NCI-H69 (cell line): ENCODE measurements around the gene OR9A4.
"Not testable (repeated sequence)": the region's sequence is repeated elsewhere in the genome, so short reads cannot be mapped to it uniquely, and the experiment has no call there.

Experiments
- DNase-seq: peaks from one replicate; lab custom pipeline; 2025; lab: John Stamatoyannopoulos, UW

OR9A4 gene, protein sequence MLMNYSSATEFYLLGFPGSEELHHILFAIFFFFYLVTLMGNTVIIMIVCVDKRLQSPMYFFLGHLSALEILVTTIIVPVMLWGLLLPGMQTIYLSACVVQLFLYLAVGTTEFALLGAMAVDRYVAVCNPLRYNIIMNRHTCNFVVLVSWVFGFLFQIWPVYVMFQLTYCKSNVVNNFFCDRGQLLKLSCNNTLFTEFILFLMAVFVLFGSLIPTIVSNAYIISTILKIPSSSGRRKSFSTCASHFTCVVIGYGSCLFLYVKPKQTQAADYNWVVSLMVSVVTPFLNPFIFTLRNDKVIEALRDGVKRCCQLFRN

GRCh38 chr7:141916099-141916498 lies at the start of gene OR9A4:
Gene OR9A4 (plus strand): TSS chr7:141916399. CDS start chr7:141918876, 2,477 bp downstream.
- DNase-seq, result no peak

DNA sequence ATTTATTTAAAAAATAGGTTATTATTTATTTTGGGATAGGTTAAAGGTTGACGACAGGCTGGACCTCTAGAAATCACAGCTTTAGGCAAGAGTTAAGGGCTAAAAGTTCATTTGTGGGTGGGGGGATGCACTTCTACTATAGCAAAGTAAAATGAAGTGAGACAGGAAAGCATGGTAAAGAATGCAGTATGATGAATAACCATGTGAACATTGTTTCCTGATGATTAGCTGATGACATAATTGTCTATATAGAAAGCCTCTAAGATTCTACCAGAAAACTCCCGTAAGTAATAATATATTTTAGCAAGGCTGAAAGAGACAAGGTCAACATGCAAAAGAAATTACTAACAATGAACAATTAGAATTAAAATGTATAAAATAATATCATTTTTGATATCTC lies 49.2 kb upstream of the OR9A4 start:
- DNase-seq, result no peak

GRCh38 chr7:141872931-141873330 lies 43.3 kb upstream of the OR9A4 start:
- no peak for DNase-seq

DNA sequence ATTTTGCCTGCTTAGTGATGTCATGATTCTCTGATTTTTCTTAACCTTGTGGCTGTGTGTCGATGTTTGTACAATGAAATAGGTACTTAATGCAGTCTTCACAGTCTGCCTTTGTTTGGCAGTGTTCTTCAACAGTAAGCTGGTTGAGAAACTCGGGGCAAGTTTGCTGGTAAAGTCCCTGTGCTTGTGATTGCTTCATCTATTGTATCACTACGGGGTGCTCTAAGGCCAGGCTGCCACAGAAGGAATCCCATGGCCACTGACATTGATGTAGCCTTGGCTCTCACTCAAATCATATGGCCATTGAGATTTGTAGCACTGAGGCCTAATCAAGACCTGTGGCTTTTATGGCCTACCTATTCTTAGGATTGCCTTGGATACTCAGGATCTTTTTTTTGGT lies 41.4 kb upstream of the OR9A4 start:
- DNase-seq, result no peak

DNA sequence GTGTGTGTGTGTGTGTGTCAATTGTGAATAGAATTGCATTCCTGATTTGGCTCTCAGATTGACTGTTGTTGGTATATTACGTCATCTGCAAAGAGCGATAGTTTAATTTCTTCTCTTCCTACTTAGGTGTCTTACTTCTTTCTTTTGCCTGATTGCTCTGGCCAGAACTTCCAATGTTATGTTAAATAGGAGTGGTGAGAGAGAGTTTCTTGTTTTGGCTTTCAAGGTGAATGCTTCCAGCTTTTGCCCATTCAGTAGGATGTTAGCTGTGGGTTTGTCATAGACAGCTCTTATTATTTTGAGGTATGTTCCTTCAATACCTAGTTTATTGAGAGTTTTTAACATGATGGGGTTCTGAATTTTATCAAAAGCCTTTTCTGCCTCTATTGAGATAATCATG lies 40.7 kb upstream of the OR9A4 start:
- DNase-seq, result no peak

DNA sequence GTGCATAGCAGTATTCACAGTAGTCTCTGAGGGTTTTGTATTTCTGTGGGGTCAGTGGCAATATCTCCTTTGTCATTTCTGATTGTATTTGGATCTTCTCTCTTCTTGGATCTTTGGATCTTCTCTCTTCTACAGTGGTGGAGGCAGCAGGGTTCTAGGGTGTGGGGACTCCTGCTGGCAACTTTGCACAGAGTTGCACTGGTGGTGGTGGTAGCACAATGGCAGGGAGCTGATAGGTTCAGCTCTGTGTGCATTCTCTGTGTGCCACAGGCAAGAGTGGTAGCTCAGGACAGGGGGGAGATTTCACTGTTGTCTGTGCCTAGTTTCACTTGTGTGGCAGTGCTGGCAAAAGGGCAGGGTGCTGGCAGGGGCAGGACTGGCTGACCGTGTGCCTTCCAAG lies 39.8 kb upstream of the OR9A4 start:
- no peak for DNase-seq

DNA sequence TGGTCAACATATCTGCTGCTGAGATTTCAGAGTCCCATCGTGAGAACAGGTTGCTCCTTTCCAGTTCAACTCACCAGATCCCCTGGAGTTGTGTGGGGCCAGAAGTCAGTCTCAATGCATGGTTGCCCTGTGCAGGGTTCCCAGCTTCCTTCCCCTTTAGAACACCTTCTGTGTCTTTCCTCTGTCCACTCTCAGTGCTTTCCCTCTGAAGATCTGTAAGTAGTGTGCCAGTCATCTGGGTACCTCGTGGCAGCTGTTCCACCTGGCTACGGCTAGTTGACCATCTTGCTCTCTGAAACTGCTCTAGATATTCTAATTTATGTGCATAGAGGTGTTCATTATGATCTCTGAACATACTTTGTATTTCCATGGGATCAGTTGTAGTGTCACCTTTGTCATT lies 38.8 kb upstream of the OR9A4 start:
- no peak for DNase-seq

DNA sequence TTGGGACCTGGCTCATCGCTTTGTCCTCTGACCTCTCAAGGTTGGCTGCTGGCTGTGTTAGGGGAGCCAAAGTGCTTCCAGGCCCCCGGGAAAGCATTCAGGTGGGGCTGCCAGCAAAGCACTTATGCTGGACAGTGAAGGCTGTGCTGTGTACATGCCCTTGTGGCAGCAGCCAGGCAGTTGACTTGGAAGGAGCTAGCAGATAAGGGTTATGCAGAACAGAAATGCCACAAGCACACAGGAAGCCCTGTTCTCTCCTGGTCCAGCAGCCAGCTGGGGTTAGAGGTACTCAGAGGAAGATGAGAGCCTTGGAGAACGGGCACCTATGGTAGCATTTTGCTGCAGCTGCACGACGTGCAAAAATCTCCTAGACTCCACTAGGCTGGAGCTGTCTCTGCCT lies 35.2 kb upstream of the OR9A4 start:
- DNase-seq, result no peak

- DNase-seq, result no peak
Observed at GRCh38 chr7:141884539-141885225, 31.5 kb upstream of the OR9A4 start.

DNA sequence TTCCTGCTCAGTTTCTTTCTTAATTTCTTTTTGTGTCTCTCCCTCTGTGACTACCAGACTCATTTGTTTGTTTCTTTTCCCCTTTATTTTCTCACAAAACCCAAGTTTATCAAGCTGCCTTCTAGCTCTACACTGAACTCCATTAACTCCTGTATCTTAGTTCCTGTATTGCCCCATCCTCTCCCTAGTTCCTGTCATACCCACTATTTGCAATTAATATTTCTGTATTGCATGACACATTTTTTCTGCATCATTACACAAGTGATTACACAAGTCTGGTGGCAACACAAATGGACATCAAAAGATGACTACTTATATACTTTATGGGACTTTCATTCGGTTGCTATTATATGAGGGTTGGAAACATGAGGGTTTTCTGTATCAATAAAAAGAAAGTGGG lies 26.9 kb upstream of the OR9A4 start:
- DNase-seq, result no peak

DNA sequence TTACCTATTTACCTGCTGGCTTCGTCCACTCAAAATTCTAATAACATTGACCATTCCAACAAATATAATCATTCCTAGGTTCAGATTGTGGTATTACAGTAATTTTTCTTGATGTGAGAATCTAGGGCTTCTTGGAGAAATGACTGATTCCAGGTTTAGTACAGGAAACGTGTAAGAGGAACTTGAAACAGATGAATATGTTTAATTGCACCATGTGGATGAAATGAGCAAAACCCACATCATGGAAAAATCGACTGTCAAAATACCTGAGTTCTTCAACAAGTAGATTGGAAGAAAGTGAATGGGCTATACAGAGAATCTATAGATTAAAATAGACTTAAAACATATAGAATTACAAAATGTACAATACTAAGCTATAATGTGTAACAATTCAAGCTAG lies 24.9 kb upstream of the OR9A4 start:
- DNase-seq, result no peak

DNA sequence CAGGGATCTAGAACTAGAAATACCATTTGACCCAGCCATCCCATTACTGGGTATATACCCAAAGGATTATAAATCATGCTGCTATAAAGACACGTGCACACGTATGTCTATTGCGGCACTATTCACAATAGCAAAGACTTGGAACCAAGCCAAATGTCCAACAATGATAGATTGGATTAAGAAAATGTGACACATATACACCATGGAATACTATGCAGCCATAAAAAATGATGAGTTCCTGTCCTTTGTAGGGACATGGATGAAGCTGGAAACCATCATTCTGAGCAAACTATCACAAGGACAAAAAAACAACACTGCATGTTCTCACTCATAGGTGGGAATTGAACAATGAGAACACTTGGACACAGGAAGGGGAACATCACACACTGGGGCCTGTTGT lies 16.8 kb upstream of the OR9A4 start:
- not testable (repeated sequence) for DNase-seq

GRCh38 chr7:141906285-141906684 lies 9.9 kb upstream of the OR9A4 start:
- DNase-seq, result no peak

GRCh38 chr7:141911391-141911790 lies 4.8 kb upstream of the OR9A4 start:
- DNase-seq, result no peak

GRCh38 chr7:141915565-141915964 lies 634 bp upstream of the OR9A4 start:
- peak; percentile 24 for DNase-seq

DNA sequence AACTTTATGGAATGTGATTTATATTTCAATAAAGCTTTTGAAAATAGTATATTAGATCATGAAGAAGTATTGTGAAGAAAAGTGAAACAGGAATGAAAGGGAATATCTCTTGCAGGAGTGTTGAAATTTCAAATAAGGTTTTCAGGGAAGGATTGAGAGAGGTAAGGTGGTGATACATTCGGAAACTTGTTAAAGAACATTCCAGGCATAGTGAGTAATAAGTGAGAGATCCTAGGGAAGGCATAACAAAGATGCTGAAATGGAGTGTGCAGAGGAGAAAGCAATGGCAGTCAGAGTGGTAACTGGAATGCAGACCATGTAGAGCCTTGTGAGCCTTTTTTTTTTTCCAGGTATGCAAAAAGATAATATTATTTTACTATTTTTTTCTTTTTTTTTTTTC lies 4.1 kb downstream of the OR9A4 start:
- no peak for DNase-seq

GRCh38 chr7:141928146-141928844 lies 12.1 kb downstream of the OR9A4 start:
- DNase-seq, result no peak

- no peak for DNase-seq
Observed at GRCh38 chr7:141928845-141929195, 12.6 kb downstream of the OR9A4 start.

DNA sequence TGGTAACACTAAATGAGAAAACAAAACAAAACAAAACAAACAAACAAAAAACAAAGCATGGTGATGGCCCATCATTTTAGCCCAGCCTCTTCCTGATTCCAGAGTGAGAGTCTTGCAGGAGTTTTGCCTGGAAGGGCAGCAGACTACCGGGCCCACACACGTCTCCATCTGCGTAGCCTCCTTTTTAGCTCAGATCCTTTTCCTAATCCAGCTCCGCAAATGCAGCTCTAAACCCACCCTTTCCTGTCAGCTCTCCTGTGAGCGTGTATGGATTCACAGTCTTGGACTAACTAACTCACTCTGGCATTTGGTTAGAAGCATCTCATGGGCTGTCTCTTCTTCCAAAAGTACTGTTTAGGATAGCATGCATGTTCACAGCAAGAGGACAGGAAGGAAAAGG lies 14.0 kb downstream of the OR9A4 start:
- DNase-seq, result no peak

GRCh38 chr7:141941075-141941474 lies 24.9 kb downstream of the OR9A4 start:
- no peak for DNase-seq

GRCh38 chr7:141943846-141944245 lies 27.6 kb downstream of the OR9A4 start:
- no peak for DNase-seq

- no peak for DNase-seq
Observed at GRCh38 chr7:141944811-141945210, 28.6 kb downstream of the OR9A4 start.

DNA sequence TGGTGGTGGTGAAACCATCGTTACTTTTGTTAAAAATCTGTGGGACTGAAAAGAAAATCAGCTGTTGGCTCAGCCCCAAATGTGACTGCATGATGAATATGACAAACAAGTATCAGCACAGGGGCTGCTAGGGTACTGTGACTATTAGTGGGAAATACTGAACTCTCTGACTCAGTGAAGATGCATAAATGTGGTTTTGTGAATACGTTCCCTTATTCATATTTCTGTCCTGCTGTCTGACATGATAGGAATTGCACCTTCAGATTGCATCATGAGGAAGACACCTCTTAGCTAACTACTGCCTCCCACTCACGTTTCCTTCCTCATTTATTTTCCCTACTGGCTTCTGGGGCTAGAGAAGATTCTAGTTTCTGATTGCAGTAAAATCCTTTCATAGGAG lies 29.2 kb downstream of the OR9A4 start:
- no peak for DNase-seq
